ENCODE data around the gene NCLN. TPM values are rescaled to one million over a fixed set of nuclear protein-coding genes. Genes with fewer than 3 reads are reported as not detected.

Gene NCLN
- total RNA-seq, 2 experiments from 2014 or later = 49.6 to 51.9 TPM

DNA sequence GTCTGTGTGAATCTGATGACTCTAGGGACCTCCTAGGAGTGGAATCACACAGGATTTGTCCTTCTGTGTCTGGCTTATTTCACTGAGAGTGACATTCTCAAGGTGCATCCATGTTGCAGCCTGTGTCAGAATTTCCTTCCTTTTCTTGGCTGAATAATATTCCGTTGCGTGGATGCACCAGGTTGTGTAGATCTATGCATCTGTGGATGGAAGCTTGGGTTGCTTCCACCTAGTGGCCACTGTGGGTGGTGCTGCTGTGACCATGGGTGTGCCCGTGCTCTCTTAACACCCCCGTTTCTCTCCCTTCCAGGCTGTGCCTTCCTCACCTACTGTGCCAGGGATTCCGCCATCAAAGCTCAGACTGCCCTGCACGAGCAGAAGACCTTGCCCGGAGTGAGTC lies 64.9 kb downstream of the NCLN start:
- ATAC-seq (ENCODE audit: poor library complexity) (peak; percentile 67), DNase-seq (peak in 12 of 14 experiments; percentile 13 to 64 (median 36))
- intact Hi-C loops (cut with DNase I, micrococcal nuclease) = loop anchor here in 1 of 2 experiments (2.0 kb wide), 1 partner anchor 288 kb away; no protein-coding TSS in a partner anchor
- no peaks in the 10 kb centered on the region for H3K4me1 ChIP-seq (ENCODE audit: insufficient read depth, low read length)
- peaks cover 9 to 12% of the 10 kb centered on the region in 2 experiments for H3K9me3 ChIP-seq (ENCODE audit: control insufficient read depth in 1 of 2, insufficient read depth in 1 of 2, low read length in 2 of 2)
- no peaks in the 10 kb centered on the region for H3K36me3 Mint-ChIP-seq (ENCODE audit: low read depth)
- H3K9me3 Mint-ChIP-seq = no peaks in the 10 kb centered on the region
- no peak overlapping the region for H3K27ac ChIP-seq (ENCODE audit: low read depth in 1 of 2, low read length in 2 of 2)
- peaks cover 15% of the 10 kb centered on the region for H3K27me3 Mint-ChIP-seq
- no peaks in the 10 kb centered on the region for H3K4me1 Mint-ChIP-seq (ENCODE audit: low read depth)
- no peak overlapping the region for H3K4me3 Mint-ChIP-seq
- H3K27ac Mint-ChIP-seq = no peak overlapping the region
- peaks cover 3 to 10% of the 10 kb centered on the region in 2 experiments for H3K27me3 ChIP-seq (ENCODE audit: control insufficient read depth in 1 of 2, insufficient read depth in 2 of 2, low read length in 2 of 2)
- no peaks in the 10 kb centered on the region for H3K36me3 ChIP-seq (ENCODE audit: insufficient read depth, low read length)
- CTCF ChIA-PET = interaction anchor here (1.0 to 1.5 kb wide), 2 partner anchors 25 to 174 kb away, joined by 3 read pairs; no protein-coding TSS in a partner anchor
- POLR2A ChIA-PET = no interaction called here
- no peak overlapping the region for H3K4me3 ChIP-seq (ENCODE audit: low read length)
- peak; percentile 68 for TF ChIP-seq CTCF (IDR thresholded peaks at IDR 0.05)

DNA sequence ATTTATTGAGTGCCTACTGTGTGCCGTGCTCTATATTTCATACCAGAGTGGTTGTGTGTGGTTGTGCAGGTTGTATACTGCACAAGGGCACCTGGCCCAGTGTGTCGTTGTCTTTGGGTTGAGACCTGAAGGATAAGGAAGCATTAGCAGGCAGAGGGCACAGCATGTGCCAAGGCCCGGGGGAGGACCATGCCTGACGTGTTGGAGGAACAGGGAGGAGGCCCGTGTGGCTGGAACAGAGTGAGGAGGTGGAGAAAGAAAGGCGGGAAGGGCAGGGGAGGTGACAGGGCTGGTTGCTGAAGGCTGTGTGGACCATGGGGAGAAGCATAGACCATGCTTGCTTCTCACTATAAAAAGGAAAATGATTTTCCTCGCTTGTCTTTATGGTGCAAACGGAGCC lies 65.5 kb downstream of the NCLN start:
- ATAC-seq (ENCODE audit: poor library complexity) (no peak), DNase-seq (no peak)
- POLR2A ChIA-PET = no interaction called here
- CTCF ChIA-PET = interaction anchor here (1.0 kb wide), 1 partner anchor 175 kb away, joined by 3 read pairs; no protein-coding TSS in a partner anchor
- no peak overlapping the region for H3K4me3 ChIP-seq (ENCODE audit: low read length)
- H3K4me1 Mint-ChIP-seq (ENCODE audit: low read depth) = no peaks in the 10 kb centered on the region
- TF ChIP-seq CTCF (IDR thresholded peaks at IDR 0.05) = no peak
- no peaks in the 10 kb centered on the region for H3K36me3 ChIP-seq (ENCODE audit: insufficient read depth, low read length)
- H3K36me3 Mint-ChIP-seq (ENCODE audit: low read depth) = no peaks in the 10 kb centered on the region
- H3K27me3 Mint-ChIP-seq = peaks cover 15% of the 10 kb centered on the region
- intact Hi-C loops (cut with DNase I, micrococcal nuclease) = loop anchor here in 1 of 2 experiments (2.0 kb wide), 1 partner anchor 288 kb away; no protein-coding TSS in a partner anchor
- H3K27ac ChIP-seq (ENCODE audit: low read depth in 1 of 2, low read length in 2 of 2) = no peak overlapping the region
- no peaks in the 10 kb centered on the region for H3K9me3 Mint-ChIP-seq
- H3K27me3 ChIP-seq (ENCODE audit: control insufficient read depth in 1 of 2, insufficient read depth in 2 of 2, low read length in 2 of 2) = peaks cover 3 to 10% of the 10 kb centered on the region in 2 experiments
- no peak overlapping the region for H3K4me3 Mint-ChIP-seq
- no peaks in the 10 kb centered on the region for H3K4me1 ChIP-seq (ENCODE audit: insufficient read depth, low read length)
- no peak overlapping the region for H3K27ac Mint-ChIP-seq
- H3K9me3 ChIP-seq (ENCODE audit: control insufficient read depth in 1 of 2, insufficient read depth in 1 of 2, low read length in 2 of 2) = peaks cover 9 to 12% of the 10 kb centered on the region in 2 experiments

- Histone ChIP-seq H3K9me3 (ENCODE audit: control insufficient read depth in 1 of 2, insufficient read depth in 1 of 2, low read length in 2 of 2) (peaks cover 9 to 12% of the 10 kb centered on the region in 2 experiments), H3K36me3 (ENCODE audit: insufficient read depth, low read length) (no peaks in the 10 kb centered on the region), H3K27ac (ENCODE audit: low read depth in 1 of 2, low read length in 2 of 2) (no peak overlapping the region), H3K27me3 (ENCODE audit: control insufficient read depth in 1 of 2, insufficient read depth in 2 of 2, low read length in 2 of 2) (peaks cover 3 to 10% of the 10 kb centered on the region in 2 experiments), H3K4me3 (ENCODE audit: low read length) (no peak overlapping the region), H3K4me1 (ENCODE audit: insufficient read depth, low read length) (no peaks in the 10 kb centered on the region)
- no peaks in the 10 kb centered on the region for H3K4me1 Mint-ChIP-seq (ENCODE audit: low read depth)
- H3K27ac Mint-ChIP-seq = no peak overlapping the region
- H3K9me3 Mint-ChIP-seq = no peaks in the 10 kb centered on the region
- intact Hi-C loops (cut with DNase I, micrococcal nuclease) = no loop called here
- DNase-seq (no peak), ATAC-seq (ENCODE audit: poor library complexity) (no peak)
- no peaks in the 10 kb centered on the region for H3K36me3 Mint-ChIP-seq (ENCODE audit: low read depth)
- TF ChIP-seq CTCF (IDR thresholded peaks at IDR 0.05) = no peak
- H3K27me3 Mint-ChIP-seq = peaks cover 15% of the 10 kb centered on the region
- CTCF ChIA-PET = no interaction called here
- no peak overlapping the region for H3K4me3 Mint-ChIP-seq
- POLR2A ChIA-PET = no interaction called here
Observed at GRCh38 chr19:3252650-3253049, 66.9 kb downstream of the NCLN start.

Data from CD4-positive, alpha-beta T cell (primary cell).